MCF 10A (cell line): ENCODE data around the gene EXOC6B. TPM values are rescaled to one million over a fixed set of nuclear protein-coding genes. Genes with fewer than 3 reads are reported as not detected.

Experiments
- BruUV-seq: library from RNA; stranded (reverse); fragments of 400-500 nt; replicated peaks from 2 replicates; lab custom pipeline; 2021; lab: Mats Ljungman, UMichigan
- CTCF ChIA-PET: fragments of 300-600 bp; sonication (Branson Sonifier 250); formaldehyde crosslinking; extraction: SDS; loops from one replicate; lab custom pipeline; 2021; ENCODE audit warnings: antibody characterized with exemption, inconsistent platforms; lab: Yijun Ruan, JAX
- POLR2A ChIA-PET: fragments of 300-600, 350-650 bp; sonication (Branson Sonifier 250); formaldehyde crosslinking; extraction: SDS; loops from one replicate; lab custom pipeline; 2020; ENCODE audit warnings: antibody characterized with exemption, inconsistent platforms; lab: Yijun Ruan, JAX
- DNase-seq: peaks from one replicate; pipeline ENCODE4 v3.0.0-alpha.2; 2018; ENCODE audit not compliant: unreplicated experiment
- H3K27ac Mint-ChIP-seq: one replicate; pipeline ENCODE4 v1.8.0; 2022; ENCODE audit warnings: mild to moderate bottlenecking, low read depth, mixed read lengths; ENCODE audit not compliant: unreplicated experiment
- H3K27me3 Mint-ChIP-seq: one replicate; pipeline ENCODE4 v1.8.0; 2022; ENCODE audit warnings: mixed read lengths; ENCODE audit not compliant: insufficient read depth, unreplicated experiment
- H3K36me3 Mint-ChIP-seq: one replicate; pipeline ENCODE4 v1.8.0; 2022; ENCODE audit warnings: mild to moderate bottlenecking, moderate library complexity, mixed read lengths; ENCODE audit not compliant: insufficient read depth, unreplicated experiment
- H3K4me1 Mint-ChIP-seq: one replicate; pipeline ENCODE4 v1.8.0; 2022; ENCODE audit warnings: mixed read lengths; ENCODE audit not compliant: insufficient read depth, unreplicated experiment
- H3K4me3 Mint-ChIP-seq: one replicate; pipeline ENCODE4 v1.8.0; 2022; ENCODE audit warnings: mild to moderate bottlenecking, moderate library complexity, mixed read lengths; ENCODE audit not compliant: unreplicated experiment
- H3K9me3 Mint-ChIP-seq: one replicate; pipeline ENCODE4 v1.8.0; 2022; ENCODE audit warnings: mixed read lengths; ENCODE audit not compliant: unreplicated experiment
- CTCF ChIP-seq: fragments of 200-600 bp; IDR thresholded peaks from one replicate; pipeline ENCODE4 v1.8.0; 2022; ENCODE audit warnings: antibody characterized with exemption, mild to moderate bottlenecking; ENCODE audit not compliant: unreplicated experiment
- intact Hi-C: fragments of 100-400 bp; cut with micrococcal nuclease; formaldehyde crosslinking; loops from 2 replicates; pipeline ENCODE4 v1.14.1; 2022
- total RNA-seq: library from RNA; stranded (reverse); gene quantifications from 2 replicates; pipeline ENCODE4 v1.2.3, GENCODE V29; 2022

The EXOC6B gene
- total RNA-seq, 1 experiment from 2014 or later: 24.7 TPM

GRCh38 chr2:72155737-72156136, 670.1 kb downstream of the EXOC6B start:
- no peak for DNase-seq
- no TSS peak for BruUV-seq
- Mint-ChIP-seq H3K36me3 (peaks cover 6% of the 10 kb centered on the region), H3K27me3 (peaks cover 33% of the 10 kb centered on the region), H3K4me3 (no peak overlapping the region), H3K4me1 (no peaks in the 10 kb centered on the region), H3K9me3 (no peaks in the 10 kb centered on the region), H3K27ac (no peak overlapping the region)
- POLR2A ChIA-PET: interaction anchor here (0.7 kb wide), 1 partner anchor 243 kb away, joined by 3 read pairs; no protein-coding TSS in a partner anchor
- CTCF ChIA-PET: interaction anchor here (0.6 to 3.2 kb wide), 3 partner anchors 12 to 232 kb away, joined by 3 to 23 read pairs (median 3); no protein-coding TSS in a partner anchor
- TF ChIP-seq CTCF: no peak
- intact Hi-C loops: no loop called here

GRCh38 chr2:72155151-72155550, 670.7 kb downstream of the EXOC6B start:
- H3K27me3 Mint-ChIP-seq: peaks cover 39% of the 10 kb centered on the region
- no TSS peak for BruUV-seq
- no peak overlapping the region for H3K27ac Mint-ChIP-seq
- H3K4me3 Mint-ChIP-seq: no peak overlapping the region
- intact Hi-C loops: no loop called here
- TF ChIP-seq CTCF: no peak
- ChIA-PET CTCF (interaction anchor here (1.2 to 3.2 kb wide), 2 partner anchors 12 to 231 kb away, joined by 3 to 23 read pairs; no protein-coding TSS in a partner anchor), POLR2A (interaction anchor here (0.6 kb wide), 1 partner anchor 414 kb away, joined by 3 read pairs; no protein-coding TSS in a partner anchor)
- H3K36me3 Mint-ChIP-seq: peaks cover 6% of the 10 kb centered on the region
- no peaks in the 10 kb centered on the region for H3K9me3 Mint-ChIP-seq
- peaks cover 3% of the 10 kb centered on the region for H3K4me1 Mint-ChIP-seq
- DNase-seq: no peak

- Mint-ChIP-seq H3K27ac (no peak overlapping the region), H3K36me3 (no peaks in the 10 kb centered on the region), H3K27me3 (peaks cover 46% of the 10 kb centered on the region), H3K4me3 (no peak overlapping the region), H3K4me1 (peaks cover 10% of the 10 kb centered on the region), H3K9me3 (no peaks in the 10 kb centered on the region)
- no peak for TF ChIP-seq CTCF
- POLR2A ChIA-PET: no interaction called here
- no TSS peak for BruUV-seq
- no peak for DNase-seq
- CTCF ChIA-PET: interaction anchor here (1.0 to 3.2 kb wide), 2 partner anchors 17 to 230 kb away, joined by 3 to 23 read pairs; no protein-coding TSS in a partner anchor
- intact Hi-C loops: loop anchor here (5.0 kb wide), 1 partner anchor 622 kb away; no protein-coding TSS in a partner anchor
These were observed 671.4 kb downstream of the EXOC6B start for GRCh38 chr2:72154386-72154975.

- BruUV-seq: no TSS peak
- no peak for DNase-seq
- no peak for TF ChIP-seq CTCF
- POLR2A ChIA-PET: no interaction called here
- no peak overlapping the region for H3K27ac Mint-ChIP-seq
- CTCF ChIA-PET: interaction anchor here (1.0 to 5.9 kb wide), 5 partner anchors 16 to 607 kb away, joined by 3 to 59 read pairs (median 5); no protein-coding TSS in a partner anchor
- H3K4me1 Mint-ChIP-seq: peaks cover 15% of the 10 kb centered on the region
- no peaks in the 10 kb centered on the region for H3K9me3 Mint-ChIP-seq
- intact Hi-C loops: loop anchor here (5.0 kb wide), 1 partner anchor 622 kb away; no protein-coding TSS in a partner anchor
- no peak overlapping the region for H3K4me3 Mint-ChIP-seq
- no peaks in the 10 kb centered on the region for H3K36me3 Mint-ChIP-seq
- H3K27me3 Mint-ChIP-seq: peaks cover 51% of the 10 kb centered on the region
These were observed 671.9 kb downstream of the EXOC6B start for GRCh38 chr2:72153924-72154323.
